Stimulated activated CD8-positive, alpha-beta memory T cell treated with anti-CD3 and anti-CD28 coated beads, Interleukin-7, amount 100 ng/mL, for 4 hours (primary cell): ENCODE measurements around the gene XCL2.
"Not testable (repeated sequence)": the region's sequence is repeated elsewhere in the genome, so short reads cannot be mapped to it uniquely, and the experiment has no call there.

Experiments
- DNase-seq, 2 donors: peaks; one replicate each; pipeline ENCODE4 v3.0.0-alpha.2; 2020; ENCODE audit warnings: low read depth in 2 of 2

The XCL2 gene

GRCh38 chr1:168560370-168560769, 16.6 kb upstream of the XCL2 start:
- DNase-seq, result no peak

GRCh38 chr1:168556647-168557046, 12.8 kb upstream of the XCL2 start:
- no peak for DNase-seq

- no peak for DNase-seq
Measured at GRCh38 chr1:168555508-168556046, 11.8 kb upstream of the XCL2 start.

- DNase-seq, result no peak
Measured at GRCh38 chr1:168554603-168555483, 11.0 kb upstream of the XCL2 start.

- DNase-seq, result no peak
Measured at GRCh38 chr1:168553680-168554553, 10.1 kb upstream of the XCL2 start.

GRCh38 chr1:168552961-168553360, 9.2 kb upstream of the XCL2 start:
- DNase-seq, result no peak

- DNase-seq, result no peak
Measured at GRCh38 chr1:168551688-168552087, 7.9 kb upstream of the XCL2 start.

- no peak for DNase-seq
Measured at GRCh38 chr1:168550971-168551370, 7.2 kb upstream of the XCL2 start.

GRCh38 chr1:168546553-168546895, 2.7 kb upstream of the XCL2 start:
- not testable (repeated sequence) for DNase-seq

GRCh38 chr1:168545678-168546552, 2.1 kb upstream of the XCL2 start:
- DNase-seq, result not testable (repeated sequence)

- DNase-seq, result not testable (repeated sequence)
Measured at GRCh38 chr1:168542978-168543377, 819 bp downstream of the XCL2 start.

GRCh38 chr1:168540798-168541197, 3.0 kb downstream of the XCL2 start:
- DNase-seq, result not testable (repeated sequence)

GRCh38 chr1:168535536-168535935, 8.3 kb downstream of the XCL2 start:
- DNase-seq, result no peak

GRCh38 chr1:168531615-168532345, 12.0 kb downstream of the XCL2 start:
- DNase-seq, result no peak

- no peak for DNase-seq
Measured at GRCh38 chr1:168529518-168529917, 14.3 kb downstream of the XCL2 start.

GRCh38 chr1:168521401-168522000, 22.3 kb downstream of the XCL2 start:
- DNase-seq, result no peak

GRCh38 chr1:168520832-168521231, 23.0 kb downstream of the XCL2 start:
- DNase-seq, result no peak

- peak in 1 of 2 donors; percentile 50 for DNase-seq
Measured at GRCh38 chr1:168520052-168520751, 23.6 kb downstream of the XCL2 start.

GRCh38 chr1:168518813-168519212, 25.0 kb downstream of the XCL2 start:
- DNase-seq, result no peak

GRCh38 chr1:168518201-168518689, 25.6 kb downstream of the XCL2 start:
- no peak for DNase-seq
